Measurements from ENCODE around the gene ZSCAN18.

DNA sequence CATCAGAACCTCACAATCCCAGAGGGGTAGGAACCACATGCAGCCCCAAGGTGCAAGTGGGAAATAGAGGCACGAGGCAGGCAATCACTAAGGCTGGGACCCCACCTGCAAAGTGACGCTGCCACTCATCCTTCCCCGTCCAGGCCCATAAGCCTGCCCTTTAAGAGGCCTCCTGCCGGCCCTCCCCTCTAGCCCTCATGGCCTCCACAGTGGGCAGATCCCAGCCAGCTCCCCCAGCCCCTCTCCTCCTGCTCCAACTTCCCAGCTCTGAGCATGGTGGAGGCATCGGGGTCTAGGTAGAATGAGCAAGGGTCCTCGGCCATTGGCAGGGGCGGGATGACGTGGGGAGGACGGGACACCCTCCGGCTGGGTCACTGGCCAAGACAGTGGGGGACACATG, 2.7 kb downstream of the ZSCAN18 start:
- no peak for TF ChIP-seq POLR2A (IDR thresholded peaks at IDR 0.05)
- TF ChIP-seq, protein P1, sequence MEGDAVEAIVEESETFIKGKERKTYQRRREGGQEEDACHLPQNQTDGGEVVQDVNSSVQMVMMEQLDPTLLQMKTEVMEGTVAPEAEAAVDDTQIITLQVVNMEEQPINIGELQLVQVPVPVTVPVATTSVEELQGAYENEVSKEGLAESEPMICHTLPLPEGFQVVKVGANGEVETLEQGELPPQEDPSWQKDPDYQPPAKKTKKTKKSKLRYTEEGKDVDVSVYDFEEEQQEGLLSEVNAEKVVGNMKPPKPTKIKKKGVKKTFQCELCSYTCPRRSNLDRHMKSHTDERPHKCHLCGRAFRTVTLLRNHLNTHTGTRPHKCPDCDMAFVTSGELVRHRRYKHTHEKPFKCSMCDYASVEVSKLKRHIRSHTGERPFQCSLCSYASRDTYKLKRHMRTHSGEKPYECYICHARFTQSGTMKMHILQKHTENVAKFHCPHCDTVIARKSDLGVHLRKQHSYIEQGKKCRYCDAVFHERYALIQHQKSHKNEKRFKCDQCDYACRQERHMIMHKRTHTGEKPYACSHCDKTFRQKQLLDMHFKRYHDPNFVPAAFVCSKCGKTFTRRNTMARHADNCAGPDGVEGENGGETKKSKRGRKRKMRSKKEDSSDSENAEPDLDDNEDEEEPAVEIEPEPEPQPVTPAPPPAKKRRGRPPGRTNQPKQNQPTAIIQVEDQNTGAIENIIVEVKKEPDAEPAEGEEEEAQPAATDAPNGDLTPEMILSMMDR (IDR thresholded peaks at IDR 0.05), result no peak
